ENCODE results near the gene MED31. TPM values are rescaled to one million over a fixed set of nuclear protein-coding genes. Genes with fewer than 3 reads are reported as not detected.
A peak's percentile ranks its signal among the peaks of the same experiment; 100 is the strongest.

The MED31 gene
- total and polyA plus RNA-seq, 2 of the 13 experiments (the other 11 are each of a cell fraction or from before 2014, with no cell fraction given): 19.0 to 20.9 TPM

DNA sequence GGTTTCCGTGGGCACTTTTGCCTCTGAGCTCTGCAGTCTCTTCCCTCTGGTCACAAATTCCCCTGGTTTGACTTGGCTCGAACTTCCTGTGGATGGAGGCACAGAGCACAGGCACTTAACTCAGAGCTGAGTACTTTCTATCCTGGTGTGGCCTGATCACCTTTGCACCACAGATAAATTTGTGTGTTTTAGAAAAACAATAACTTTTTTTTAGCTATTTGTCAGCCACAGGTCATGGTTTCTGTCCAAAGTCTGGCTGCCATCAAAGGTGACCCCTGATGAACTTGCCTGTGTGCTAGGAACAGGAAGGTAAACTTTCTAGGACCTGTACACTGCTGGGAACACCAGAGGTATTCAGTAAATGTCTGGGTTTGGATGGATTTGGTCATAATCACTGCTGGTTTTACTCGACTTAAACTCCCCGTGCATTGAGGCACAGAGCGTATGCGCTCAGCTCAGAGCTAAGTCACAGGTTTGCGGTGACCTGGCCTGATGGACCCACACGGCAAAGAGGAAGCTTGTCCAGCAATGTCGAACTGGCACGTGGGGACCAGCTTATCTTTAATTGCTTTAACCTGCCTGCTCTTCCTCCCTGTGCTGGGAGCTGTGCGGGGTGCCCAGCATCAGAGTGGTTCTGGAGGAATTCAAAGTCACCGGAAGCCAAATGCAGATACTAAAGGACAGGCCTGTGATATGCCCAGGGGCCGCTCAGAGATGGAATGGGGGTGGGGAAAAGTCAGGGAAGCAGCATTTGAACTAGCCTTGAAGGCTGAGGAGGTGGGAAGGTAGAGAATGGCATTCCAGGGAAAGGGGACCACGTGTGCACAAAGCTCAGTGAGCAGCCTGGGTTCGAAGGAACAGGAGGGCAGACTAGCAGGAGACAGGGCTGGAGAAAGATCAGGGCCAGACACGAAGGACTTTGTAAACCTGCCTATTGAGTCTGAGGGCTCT lies 48.9 kb upstream of the MED31 start (continued):
- TF ChIP-seq SOX13 (IDR thresholded peaks at IDR 0.05): peak; percentile 96
- peak in 1 of 2 experiments; percentile 99; a peak in 2 of 4 replicates for TF ChIP-seq SOX13 (CRISPR knock-in tag; conservative IDR thresholded peaks at IDR 0.05 in 1 of 2, IDR thresholded peaks at IDR 0.05 in 1 of 2)
- peak; percentile 46; the same call in 1 of the 2 replicates for TF ChIP-seq CHD4 (IDR thresholded peaks at IDR 0.05; ENCODE audit: borderline replicate concordance, low read length)
- TF ChIP-seq, protein P1, sequence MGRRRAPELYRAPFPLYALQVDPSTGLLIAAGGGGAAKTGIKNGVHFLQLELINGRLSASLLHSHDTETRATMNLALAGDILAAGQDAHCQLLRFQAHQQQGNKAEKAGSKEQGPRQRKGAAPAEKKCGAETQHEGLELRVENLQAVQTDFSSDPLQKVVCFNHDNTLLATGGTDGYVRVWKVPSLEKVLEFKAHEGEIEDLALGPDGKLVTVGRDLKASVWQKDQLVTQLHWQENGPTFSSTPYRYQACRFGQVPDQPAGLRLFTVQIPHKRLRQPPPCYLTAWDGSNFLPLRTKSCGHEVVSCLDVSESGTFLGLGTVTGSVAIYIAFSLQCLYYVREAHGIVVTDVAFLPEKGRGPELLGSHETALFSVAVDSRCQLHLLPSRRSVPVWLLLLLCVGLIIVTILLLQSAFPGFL (CRISPR knock-in tag; IDR thresholded peaks at IDR 0.05): no peak
- peak; percentile 71 for TF ChIP-seq NKX3-1 (CRISPR knock-in tag; IDR thresholded peaks at IDR 0.05)
- TF ChIP-seq, protein P2, sequence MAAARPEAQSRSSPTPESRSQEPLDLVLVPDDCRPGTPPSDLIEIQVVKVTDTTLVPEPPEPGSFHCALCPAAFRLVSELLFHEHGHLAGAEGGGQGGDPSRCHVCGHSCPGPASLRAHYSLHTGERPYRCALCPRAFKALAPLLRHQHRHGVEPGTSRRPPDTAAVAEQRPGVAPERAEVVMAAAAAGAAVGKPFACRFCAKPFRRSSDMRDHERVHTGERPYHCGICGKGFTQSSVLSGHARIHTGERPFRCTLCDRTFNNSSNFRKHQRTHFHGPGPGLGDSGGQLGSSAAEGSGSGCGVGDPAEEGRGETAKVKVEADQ (CRISPR knock-in tag; IDR thresholded peaks at IDR 0.05; ENCODE audit: borderline replicate concordance): no peak
- TF ChIP-seq ZNF543 (CRISPR knock-in tag; IDR thresholded peaks at IDR 0.05): peak; percentile 95
- TF ChIP-seq, protein P3, sequence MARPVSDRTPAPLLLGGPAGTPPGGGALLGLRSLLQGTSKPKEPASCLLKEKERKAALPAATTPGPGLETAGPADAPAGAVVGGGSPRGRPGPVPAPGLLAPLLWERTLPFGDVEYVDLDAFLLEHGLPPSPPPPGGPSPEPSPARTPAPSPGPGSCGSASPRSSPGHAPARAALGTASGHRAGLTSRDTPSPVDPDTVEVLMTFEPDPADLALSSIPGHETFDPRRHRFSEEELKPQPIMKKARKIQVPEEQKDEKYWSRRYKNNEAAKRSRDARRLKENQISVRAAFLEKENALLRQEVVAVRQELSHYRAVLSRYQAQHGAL (CRISPR knock-in tag; IDR thresholded peaks at IDR 0.05; ENCODE audit: not compliant biosample characterization): no peak
- TF ChIP-seq, protein P4, sequence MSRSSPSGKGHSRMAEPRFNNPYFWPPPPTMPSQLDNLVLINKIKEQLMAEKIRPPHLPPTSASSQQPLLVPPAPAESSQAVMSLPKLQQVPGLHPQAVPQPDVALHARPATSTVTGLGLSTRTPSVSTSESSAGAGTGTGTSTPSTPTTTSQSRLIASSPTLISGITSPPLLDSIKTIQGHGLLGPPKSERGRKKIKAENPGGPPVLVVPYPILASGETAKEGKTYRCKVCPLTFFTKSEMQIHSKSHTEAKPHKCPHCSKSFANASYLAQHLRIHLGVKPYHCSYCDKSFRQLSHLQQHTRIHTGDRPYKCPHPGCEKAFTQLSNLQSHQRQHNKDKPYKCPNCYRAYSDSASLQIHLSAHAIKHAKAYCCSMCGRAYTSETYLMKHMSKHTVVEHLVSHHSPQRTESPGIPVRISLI (CRISPR knock-in tag; IDR thresholded peaks at IDR 0.05; ENCODE audit: borderline replicate concordance): peak; percentile 98
- TF ChIP-seq, protein P5, sequence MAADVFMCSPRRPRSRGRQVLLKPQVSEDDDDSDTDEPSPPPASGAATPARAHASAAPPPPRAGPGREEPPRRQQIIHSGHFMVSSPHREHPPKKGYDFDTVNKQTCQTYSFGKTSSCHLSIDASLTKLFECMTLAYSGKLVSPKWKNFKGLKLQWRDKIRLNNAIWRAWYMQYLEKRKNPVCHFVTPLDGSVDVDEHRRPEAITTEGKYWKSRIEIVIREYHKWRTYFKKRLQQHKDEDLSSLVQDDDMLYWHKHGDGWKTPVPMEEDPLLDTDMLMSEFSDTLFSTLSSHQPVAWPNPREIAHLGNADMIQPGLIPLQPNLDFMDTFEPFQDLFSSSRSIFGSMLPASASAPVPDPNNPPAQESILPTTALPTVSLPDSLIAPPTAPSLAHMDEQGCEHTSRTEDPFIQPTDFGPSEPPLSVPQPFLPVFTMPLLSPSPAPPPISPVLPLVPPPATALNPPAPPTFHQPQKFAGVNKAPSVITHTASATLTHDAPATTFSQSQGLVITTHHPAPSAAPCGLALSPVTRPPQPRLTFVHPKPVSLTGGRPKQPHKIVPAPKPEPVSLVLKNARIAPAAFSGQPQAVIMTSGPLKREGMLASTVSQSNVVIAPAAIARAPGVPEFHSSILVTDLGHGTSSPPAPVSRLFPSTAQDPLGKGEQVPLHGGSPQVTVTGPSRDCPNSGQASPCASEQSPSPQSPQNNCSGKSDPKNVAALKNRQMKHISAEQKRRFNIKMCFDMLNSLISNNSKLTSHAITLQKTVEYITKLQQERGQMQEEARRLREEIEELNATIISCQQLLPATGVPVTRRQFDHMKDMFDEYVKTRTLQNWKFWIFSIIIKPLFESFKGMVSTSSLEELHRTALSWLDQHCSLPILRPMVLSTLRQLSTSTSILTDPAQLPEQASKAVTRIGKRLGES (CRISPR knock-in tag; IDR thresholded peaks at IDR 0.05; ENCODE audit: borderline replicate concordance): no peak; the same call in 1 of the 2 replicates
- TF ChIP-seq DMAP1 (CRISPR knock-in tag; IDR thresholded peaks at IDR 0.05): peak; percentile 20; the same call in 1 of the 2 replicates
- TF ChIP-seq KLF11 (CRISPR knock-in tag; IDR thresholded peaks at IDR 0.05): peak; percentile 80; the same call in 1 of the 2 replicates
- TF ChIP-seq, protein P6, sequence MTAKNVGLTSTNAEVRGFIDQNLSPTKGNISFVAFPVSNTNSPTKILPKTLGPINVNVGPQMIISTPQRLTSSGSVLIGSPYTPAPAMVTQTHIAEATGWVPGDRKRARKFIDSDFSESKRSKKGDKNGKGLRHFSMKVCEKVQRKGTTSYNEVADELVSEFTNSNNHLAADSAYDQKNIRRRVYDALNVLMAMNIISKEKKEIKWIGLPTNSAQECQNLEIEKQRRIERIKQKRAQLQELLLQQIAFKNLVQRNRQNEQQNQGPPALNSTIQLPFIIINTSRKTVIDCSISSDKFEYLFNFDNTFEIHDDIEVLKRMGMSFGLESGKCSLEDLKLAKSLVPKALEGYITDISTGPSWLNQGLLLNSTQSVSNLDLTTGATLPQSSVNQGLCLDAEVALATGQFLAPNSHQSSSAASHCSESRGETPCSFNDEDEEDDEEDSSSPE (CRISPR knock-in tag; IDR thresholded peaks at IDR 0.05): peak; percentile 64
- TF ChIP-seq, protein P7, sequence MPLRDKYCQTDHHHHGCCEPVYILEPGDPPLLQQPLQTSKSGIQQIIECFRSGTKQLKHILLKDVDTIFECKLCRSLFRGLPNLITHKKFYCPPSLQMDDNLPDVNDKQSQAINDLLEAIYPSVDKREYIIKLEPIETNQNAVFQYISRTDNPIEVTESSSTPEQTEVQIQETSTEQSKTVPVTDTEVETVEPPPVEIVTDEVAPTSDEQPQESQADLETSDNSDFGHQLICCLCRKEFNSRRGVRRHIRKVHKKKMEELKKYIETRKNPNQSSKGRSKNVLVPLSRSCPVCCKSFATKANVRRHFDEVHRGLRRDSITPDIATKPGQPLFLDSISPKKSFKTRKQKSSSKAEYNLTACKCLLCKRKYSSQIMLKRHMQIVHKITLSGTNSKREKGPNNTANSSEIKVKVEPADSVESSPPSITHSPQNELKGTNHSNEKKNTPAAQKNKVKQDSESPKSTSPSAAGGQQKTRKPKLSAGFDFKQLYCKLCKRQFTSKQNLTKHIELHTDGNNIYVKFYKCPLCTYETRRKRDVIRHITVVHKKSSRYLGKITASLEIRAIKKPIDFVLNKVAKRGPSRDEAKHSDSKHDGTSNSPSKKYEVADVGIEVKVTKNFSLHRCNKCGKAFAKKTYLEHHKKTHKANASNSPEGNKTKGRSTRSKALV (CRISPR knock-in tag; IDR thresholded peaks at IDR 0.05): 0 out of 2 replicates have a peak, but pooled peaks have one; percentile 39
- peak; percentile 15; the same call in 1 of the 2 replicates for TF ChIP-seq ZBTB1 (CRISPR knock-in tag; IDR thresholded peaks at IDR 0.05; ENCODE audit: borderline replicate concordance)

All from HepG2 (cell line).